Activated T-helper 2 cell treated with anti-CD3 and anti-CD28 coated beads, Interferon-gamma antibody, Interleukin-2, Interleukin-4, amounts not matched to agents 10 μg/mL and 5 μg/mL and 100 μg/mL, durations not matched to agents 14 hours and 24 hours and 36 hours (primary cell): ENCODE results near the gene DNMT3L. TPM values are rescaled to one million over a fixed set of nuclear protein-coding genes. Genes with fewer than 3 reads are reported as not detected.
"Not testable (repeated sequence)": the region's sequence is repeated elsewhere in the genome, so short reads cannot be mapped to it uniquely, and the experiment has no call there.

Source experiments
- DNase-seq: peaks from one replicate; pipeline ENCODE4 v3.0.0; 2021; ENCODE audit warnings: low spot score
- H3K27ac Mint-ChIP-seq: one replicate; pipeline ENCODE4 v1.8.0; 2021; ENCODE audit warnings: mixed read lengths
- H3K27me3 Mint-ChIP-seq: one replicate; pipeline ENCODE4 v1.8.0; 2021; ENCODE audit warnings: low read depth, mixed read lengths
- H3K36me3 Mint-ChIP-seq: one replicate; pipeline ENCODE4 v1.8.0; 2021; ENCODE audit warnings: low read depth, mixed read lengths
- H3K4me1 Mint-ChIP-seq: one replicate; pipeline ENCODE4 v1.8.0; 2021; ENCODE audit warnings: low read depth, mixed read lengths
- H3K4me3 Mint-ChIP-seq: one replicate; pipeline ENCODE4 v1.8.0; 2021; ENCODE audit warnings: low read depth, mild to moderate bottlenecking, moderate library complexity, mixed read lengths
- H3K9me3 Mint-ChIP-seq: one replicate; pipeline ENCODE4 v1.8.0; 2021; ENCODE audit warnings: mixed read lengths
- intact Hi-C: fragments of 100-400 bp; cut with micrococcal nuclease; formaldehyde crosslinking; loops from one replicate; pipeline ENCODE4 v1.15.1; 2023
- total RNA-seq: library from RNA; stranded (reverse); gene quantifications from 2 replicates; pipeline ENCODE4 v1.2.3, GENCODE V29; 2022

DNMT3L gene
- total RNA-seq, 1 donor from 2014 or later: not detected

DNA sequence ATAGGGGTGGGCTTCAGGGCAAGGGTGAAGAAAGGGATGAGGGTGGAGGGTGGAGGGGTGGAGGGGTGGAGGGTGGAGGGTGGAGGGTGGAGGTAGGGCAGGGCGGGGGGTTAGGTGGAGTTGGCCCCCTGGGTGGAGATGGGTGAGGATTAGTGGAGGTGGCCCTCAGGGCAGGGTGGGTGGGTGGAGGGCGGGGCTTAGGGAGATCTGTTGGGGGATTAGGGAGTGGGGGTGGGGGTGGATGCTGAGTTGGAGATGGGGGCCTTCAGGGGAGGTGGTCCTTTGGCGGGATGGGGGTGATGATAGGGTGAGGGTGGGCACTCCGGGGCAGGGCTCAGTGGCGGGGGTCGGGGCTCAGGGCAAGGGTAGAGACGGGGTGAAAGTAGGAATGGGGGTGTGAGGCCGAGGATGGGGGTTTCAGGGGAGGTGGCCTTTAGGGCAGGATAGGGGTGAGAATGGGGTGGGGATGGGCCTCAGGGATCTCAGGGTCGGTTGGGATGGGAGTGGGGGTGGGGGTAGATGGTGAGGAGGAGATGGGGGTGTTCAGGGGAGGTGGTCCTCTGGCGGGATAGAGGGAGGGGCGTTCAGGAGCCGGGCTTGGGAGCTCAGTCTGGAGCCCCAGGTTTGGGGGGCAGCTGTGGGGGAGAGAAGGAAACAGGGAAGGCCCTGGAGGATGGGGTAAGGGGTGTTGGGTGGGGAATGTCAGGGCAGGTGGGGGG lies 800 bp upstream of the DNMT3L start:
- Mint-ChIP-seq H3K27ac (no peak overlapping the region), H3K4me1 (no peaks in the 10 kb centered on the region), H3K36me3 (no peaks in the 10 kb centered on the region), H3K9me3 (no peaks in the 10 kb centered on the region), H3K27me3 (peaks cover 2% of the 10 kb centered on the region), H3K4me3 (no peak overlapping the region)
- intact Hi-C loops: no loop called here
- no peak for DNase-seq

DNA sequence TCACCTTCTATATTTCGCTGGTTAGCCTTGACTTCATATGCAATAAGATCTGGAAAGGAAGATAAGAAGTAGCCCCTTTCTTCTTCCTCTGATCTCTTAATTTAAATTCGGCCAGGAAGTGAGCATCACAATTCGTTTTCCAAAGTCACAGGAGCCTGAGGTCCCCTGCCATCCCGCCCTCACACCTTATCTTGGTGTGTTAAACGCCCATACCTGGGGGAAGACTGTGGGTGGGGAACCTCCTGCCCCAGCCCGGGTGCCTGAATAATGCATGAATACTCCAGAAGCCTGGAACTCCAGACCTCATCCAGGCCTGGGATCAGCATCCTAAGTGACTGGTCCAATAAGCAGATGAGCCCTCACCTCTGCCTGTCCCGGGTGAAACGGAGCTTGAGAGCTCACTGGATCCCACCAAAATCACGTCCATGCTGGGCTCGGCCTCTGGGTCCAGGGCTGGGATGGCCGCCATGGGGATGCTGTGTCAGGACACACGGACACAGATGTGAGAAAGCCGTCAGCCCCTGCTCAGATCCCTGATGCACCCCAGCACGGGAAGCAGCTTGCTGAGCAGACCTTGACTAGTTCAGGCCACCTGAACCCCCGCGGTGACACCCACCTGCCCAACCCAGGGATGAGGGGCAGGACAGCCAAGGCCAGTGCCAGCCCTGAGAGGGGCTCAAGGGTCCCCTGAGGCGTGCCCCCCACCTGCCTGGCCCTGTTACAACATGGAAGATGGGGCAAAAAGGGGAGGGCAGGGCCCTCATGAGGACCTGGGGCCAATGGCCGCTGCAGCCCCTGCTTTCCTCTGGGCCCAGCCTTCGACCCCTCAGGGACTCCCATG lies 686 bp downstream of the DNMT3L start:
- no peak for DNase-seq

DNA sequence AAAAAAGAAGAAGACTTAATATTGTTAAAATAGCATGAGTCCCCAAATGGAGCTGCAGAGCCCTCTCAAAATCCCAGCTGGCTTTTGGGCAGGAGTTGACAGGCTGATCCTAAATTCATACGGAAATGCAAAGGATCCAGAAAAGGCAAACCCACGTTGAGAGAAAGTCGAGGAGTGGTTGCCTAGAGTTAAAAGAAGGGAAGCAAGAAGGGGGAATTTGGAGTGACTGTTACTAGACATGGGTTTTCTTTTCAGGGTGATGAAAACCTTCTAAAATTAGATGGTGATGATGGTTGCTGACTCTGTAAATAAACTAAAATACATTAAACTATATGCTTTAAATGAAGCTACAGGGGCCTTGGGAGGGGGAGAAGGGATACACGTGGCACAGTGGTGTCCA lies 1.6 kb downstream of the DNMT3L start:
- Mint-ChIP-seq H3K27me3 (peaks cover 2% of the 10 kb centered on the region), H3K4me1 (no peaks in the 10 kb centered on the region), H3K27ac (no peak overlapping the region), H3K9me3 (no peaks in the 10 kb centered on the region), H3K36me3 (no peaks in the 10 kb centered on the region), H3K4me3 (no peak overlapping the region)
- intact Hi-C loops: no loop called here
- no peak for DNase-seq

More for the DNA sequence above, 686 bp downstream of the DNMT3L start:
- Mint-ChIP-seq H3K27me3 (peaks cover 2% of the 10 kb centered on the region), H3K4me3 (no peak overlapping the region), H3K36me3 (no peaks in the 10 kb centered on the region), H3K9me3 (no peaks in the 10 kb centered on the region), H3K27ac (no peak overlapping the region), H3K4me1 (no peaks in the 10 kb centered on the region)
- intact Hi-C loops: no loop called here

DNA sequence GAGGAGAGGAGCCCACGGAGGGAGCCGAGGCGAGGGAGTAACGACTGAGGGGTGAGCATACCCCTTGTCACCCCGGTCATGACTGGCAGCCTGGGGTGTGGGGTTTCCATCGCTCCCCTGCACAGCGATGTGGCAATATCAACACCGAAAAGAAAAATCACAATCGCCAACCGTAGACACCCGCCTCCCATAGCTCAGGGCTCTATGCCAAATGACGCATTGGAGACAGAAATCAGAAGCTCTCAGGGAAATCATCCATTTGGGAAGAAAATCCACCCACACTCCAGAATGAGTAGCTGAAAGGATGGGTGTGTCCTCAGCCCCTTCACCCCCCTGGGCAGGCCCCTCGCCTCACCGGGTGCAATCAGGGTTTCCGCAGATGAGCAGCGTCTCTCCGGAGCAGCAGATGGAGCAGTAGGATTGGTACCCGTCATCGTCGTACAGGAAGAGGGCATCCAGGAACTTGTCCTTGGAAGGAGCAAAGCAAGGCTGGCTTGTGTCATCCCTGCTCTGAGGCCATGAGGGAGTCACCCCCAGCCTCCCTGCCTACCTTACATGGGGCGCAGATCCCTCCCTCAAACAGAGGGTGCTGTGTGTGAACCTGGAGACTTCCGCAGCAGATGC lies 2.5 kb downstream of the DNMT3L start:
- Mint-ChIP-seq H3K36me3 (no peaks in the 10 kb centered on the region), H3K27ac (no peak overlapping the region), H3K4me3 (no peak overlapping the region), H3K4me1 (no peaks in the 10 kb centered on the region), H3K9me3 (no peaks in the 10 kb centered on the region), H3K27me3 (peaks cover 4% of the 10 kb centered on the region)
- no peak for DNase-seq
- intact Hi-C loops: no loop called here

- H3K9me3 Mint-ChIP-seq: no peaks in the 10 kb centered on the region
- H3K4me3 Mint-ChIP-seq: no peak overlapping the region
- no peaks in the 10 kb centered on the region for H3K4me1 Mint-ChIP-seq
- no peak for DNase-seq
- no peak overlapping the region for H3K27ac Mint-ChIP-seq
- intact Hi-C loops: no loop called here
- H3K27me3 Mint-ChIP-seq: peaks cover 4% of the 10 kb centered on the region
- H3K36me3 Mint-ChIP-seq: no peaks in the 10 kb centered on the region
Measured at GRCh38 chr21:44258056-44258725, 3.5 kb downstream of the DNMT3L start.

DNA sequence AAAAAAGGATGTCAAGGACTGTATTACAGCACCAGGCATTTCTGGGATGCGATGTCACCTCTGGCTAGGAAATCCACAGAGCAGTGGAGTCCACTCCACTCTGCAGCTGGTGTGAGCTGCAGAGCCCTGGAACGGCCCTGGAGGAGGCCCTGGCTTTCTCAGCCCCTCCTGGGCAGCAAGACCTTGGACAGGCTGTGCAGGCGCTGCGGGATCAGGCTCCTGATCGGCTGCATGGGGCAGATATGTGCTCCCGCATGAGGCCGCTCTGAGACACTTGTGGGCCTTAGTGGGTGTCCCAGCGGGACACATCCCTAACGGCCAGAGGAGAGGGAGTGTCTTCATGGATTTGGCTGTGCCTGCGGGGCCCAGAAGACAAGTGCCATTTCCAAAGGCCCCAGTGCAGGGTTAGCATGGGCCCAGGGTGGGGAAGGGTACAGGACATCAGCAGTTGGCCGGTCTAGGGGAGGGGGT lies 6.2 kb downstream of the DNMT3L start:
- Mint-ChIP-seq H3K27me3 (peaks cover 4% of the 10 kb centered on the region), H3K9me3 (no peaks in the 10 kb centered on the region), H3K4me3 (no peak overlapping the region), H3K36me3 (no peaks in the 10 kb centered on the region), H3K27ac (no peak overlapping the region), H3K4me1 (no peaks in the 10 kb centered on the region)
- DNase-seq: no peak
- intact Hi-C loops: no loop called here

DNA sequence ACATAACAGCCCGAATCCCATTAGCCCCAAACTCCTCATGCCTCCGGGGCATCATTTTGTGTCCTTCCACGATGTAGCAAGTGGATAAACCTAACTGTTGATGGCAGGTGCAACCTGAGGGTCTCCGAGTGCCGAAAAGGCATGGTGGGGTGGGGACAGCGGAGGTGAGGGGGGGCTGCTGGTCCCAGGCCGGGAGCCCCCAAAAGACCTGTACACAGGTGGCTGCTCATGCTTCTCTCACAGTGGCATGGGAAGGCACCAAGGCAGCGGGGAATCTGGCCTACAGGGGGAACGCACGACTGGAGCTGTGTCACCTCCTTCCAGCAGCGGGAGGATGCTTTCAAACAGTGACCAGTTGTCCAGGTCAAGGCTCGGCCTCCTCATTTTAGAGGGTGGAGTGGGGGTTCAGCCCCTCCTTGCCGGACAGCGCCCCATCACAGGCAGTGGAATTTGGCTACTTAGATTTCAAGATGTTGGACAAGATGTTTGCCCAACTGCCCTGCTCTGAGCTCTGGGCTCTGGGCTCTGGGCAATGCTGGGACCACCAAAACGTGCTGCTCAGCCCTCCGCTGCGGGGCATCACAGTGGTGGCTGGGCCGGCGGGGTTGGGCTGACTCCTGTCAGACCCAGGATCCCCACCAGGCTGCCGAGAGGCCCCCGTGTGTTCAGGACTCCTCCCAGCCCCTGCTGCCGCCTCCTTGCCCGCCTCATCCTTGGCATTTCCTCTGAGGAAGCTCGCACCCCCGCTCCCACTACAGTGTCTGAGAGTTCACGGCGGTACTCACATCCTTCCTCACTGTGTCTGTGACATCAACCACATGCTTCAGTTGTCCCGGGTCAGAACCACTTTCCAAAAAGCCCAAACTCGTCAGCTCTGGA lies 7.6 kb downstream of the DNMT3L start:
- H3K9me3 Mint-ChIP-seq: no peaks in the 10 kb centered on the region
- no peak overlapping the region for H3K27ac Mint-ChIP-seq
- H3K4me3 Mint-ChIP-seq: no peak overlapping the region
- no peaks in the 10 kb centered on the region for H3K36me3 Mint-ChIP-seq
- H3K27me3 Mint-ChIP-seq: peaks cover 2% of the 10 kb centered on the region
- intact Hi-C loops: no loop called here
- no peaks in the 10 kb centered on the region for H3K4me1 Mint-ChIP-seq
- DNase-seq: no peak

GRCh38 chr21:44249204-44250037 lies 12.3 kb downstream of the DNMT3L start:
- intact Hi-C loops, H3K36me3 Mint-ChIP-seq, H3K4me1 Mint-ChIP-seq, H3K27ac Mint-ChIP-seq, DNase-seq, H3K4me3 Mint-ChIP-seq, H3K27me3 Mint-ChIP-seq, H3K9me3 Mint-ChIP-seq: not testable (repeated sequence)

DNA sequence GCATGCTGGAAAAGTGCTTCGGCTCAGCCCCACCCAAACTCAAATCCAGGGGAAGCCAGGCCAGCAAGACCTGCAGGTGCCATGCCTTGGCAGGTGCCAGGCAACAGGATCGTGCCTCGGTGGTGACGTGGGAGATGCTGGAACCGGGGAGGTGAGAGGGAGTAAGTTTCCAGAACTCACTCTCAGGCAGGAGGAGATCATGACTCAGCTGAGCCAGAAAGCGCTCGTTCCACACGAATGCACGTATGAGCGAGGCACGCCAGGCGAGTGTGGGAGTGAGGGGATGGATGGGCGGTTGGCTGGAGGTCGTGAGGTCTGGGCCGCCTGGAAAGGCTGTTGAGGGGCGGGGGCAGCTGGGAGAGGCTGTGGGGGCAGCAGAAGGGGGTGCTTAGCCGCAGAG lies 13.8 kb downstream of the DNMT3L start:
- intact Hi-C loops, H3K9me3 Mint-ChIP-seq, H3K27me3 Mint-ChIP-seq, H3K27ac Mint-ChIP-seq, H3K4me3 Mint-ChIP-seq, H3K36me3 Mint-ChIP-seq, H3K4me1 Mint-ChIP-seq, DNase-seq: not testable (repeated sequence)

DNA sequence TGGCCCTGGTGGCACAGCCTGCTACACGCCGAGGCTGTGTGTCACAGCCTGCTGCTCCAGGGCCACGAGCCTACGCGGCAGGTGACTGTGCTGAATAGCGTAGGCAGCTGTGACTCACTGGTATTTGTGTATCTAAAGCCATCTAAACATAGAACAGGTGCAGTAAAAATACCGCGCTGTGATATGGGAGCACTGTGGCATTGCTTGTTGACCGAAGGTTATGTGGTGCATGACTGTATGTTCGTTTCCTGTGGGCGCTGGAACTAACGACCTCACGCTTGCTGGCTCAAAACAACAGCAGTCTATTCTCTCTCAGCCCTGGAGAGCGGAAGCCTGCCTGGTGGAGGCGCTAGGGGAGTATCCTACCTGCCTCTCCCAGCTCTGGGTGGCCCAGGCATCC lies 17.7 kb downstream of the DNMT3L start:
- H3K9me3 Mint-ChIP-seq, intact Hi-C loops, H3K36me3 Mint-ChIP-seq, H3K27me3 Mint-ChIP-seq, H3K4me1 Mint-ChIP-seq, H3K4me3 Mint-ChIP-seq, DNase-seq, H3K27ac Mint-ChIP-seq: not testable (repeated sequence)

DNA sequence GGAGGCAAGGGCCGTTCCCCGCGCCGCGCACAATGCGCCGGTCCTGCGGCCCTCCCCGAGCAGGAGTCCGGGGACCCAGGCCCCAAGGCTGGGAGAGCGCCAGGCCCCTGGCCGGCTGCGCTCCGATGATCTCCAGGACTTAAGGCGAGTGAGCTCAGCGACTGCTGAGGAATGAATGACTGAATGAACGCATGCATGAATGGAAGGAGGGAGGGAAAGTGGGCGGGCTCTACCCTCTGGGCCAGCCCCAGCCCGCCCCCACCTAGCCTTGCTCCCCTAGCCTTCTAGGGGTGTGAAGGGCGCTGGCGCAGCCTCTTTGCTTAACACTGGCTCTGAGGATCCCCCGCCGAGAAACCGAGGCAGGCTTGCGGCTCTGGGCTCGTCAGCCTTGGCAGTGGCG lies 20.4 kb downstream of the DNMT3L start:
- H3K4me1 Mint-ChIP-seq, H3K36me3 Mint-ChIP-seq, H3K27me3 Mint-ChIP-seq, DNase-seq, intact Hi-C loops, H3K27ac Mint-ChIP-seq, H3K4me3 Mint-ChIP-seq, H3K9me3 Mint-ChIP-seq: not testable (repeated sequence)
